ENCODE measurements around the gene ALDH1A1. TPM values are rescaled to one million over a fixed set of nuclear protein-coding genes. Genes with fewer than 3 reads are reported as not detected.
A peak's percentile ranks its signal among the peaks of the same experiment; 100 is the strongest.

ALDH1A1 gene
- polyA plus RNA-seq, 1 of the 3 experiments (the other 2 are of a cell fraction), result 0.03 TPM

DNA sequence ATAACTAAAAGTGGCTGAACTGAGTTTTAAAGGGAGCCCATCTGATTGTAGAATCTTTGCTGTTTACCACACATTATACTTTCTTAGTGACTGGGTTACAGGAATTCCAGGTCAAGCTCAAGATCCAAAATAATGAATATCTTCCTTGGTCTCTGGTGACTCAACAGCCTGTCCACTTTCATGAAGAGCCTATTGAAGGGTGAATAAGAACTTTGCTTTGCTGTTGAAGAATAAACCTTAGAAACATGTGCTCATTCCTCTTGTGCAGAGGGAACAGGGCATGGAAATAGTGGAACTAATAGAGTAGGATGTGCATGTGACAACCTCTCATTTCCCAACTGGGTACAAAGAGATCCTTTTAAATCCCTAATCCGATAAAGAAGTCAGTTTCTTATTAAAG lies 21.4 kb downstream of the ALDH1A1 start:
- Histone ChIP-seq H3K79me2 (ENCODE audit: insufficient read depth) (no peaks in the 10 kb centered on the region), H3K9ac (no peak overlapping the region), H4K20me1 (ENCODE audit: insufficient read depth) (no peaks in the 10 kb centered on the region), H3K9me2 (no peaks in the 10 kb centered on the region; the same call in 1 of the 2 replicates), H2AFZ (ENCODE audit: low read depth) (no peak overlapping the region), H3K9me3 (no peaks in the 10 kb centered on the region), H3K4me1 (ENCODE audit: control insufficient read depth in 1 of 2, insufficient read depth in 2 of 2, low read depth in 1 of 2, low read length in 1 of 2) (no peaks in the 10 kb centered on the region; a peak in 1 of 4 replicates), H3K4me2 (no peak overlapping the region), H3K27me3 (ENCODE audit: insufficient read depth) (no peaks in the 10 kb centered on the region), H3F3A (replicated peaks; ENCODE audit: insufficient read depth) (no peaks in the 10 kb centered on the region), H3K36me3 (replicated peaks in 1 of 2; ENCODE audit: control insufficient read depth in 1 of 2, insufficient read depth in 2 of 2, low read length in 1 of 2) (no peaks in the 10 kb centered on the region), H3K4me3 (ENCODE audit: low read depth in 2 of 2, low read length in 1 of 2) (no peak overlapping the region), H3K27ac (ENCODE audit: low read depth in 2 of 2, low read length in 1 of 2) (no peak overlapping the region)
- 4% methylated on average over 1 of the region's 1 CpG for WGBS (ENCODE audit: low lambda C conversion rate)
- ChIA-PET CTCF (interaction anchor here (0.6 to 0.7 kb wide), 2 partner anchors 47 to 60 kb away, joined by 3 read pairs; no protein-coding TSS in a partner anchor), POLR2A (no interaction called here)
- no peak for DNase-seq
- TF ChIP-seq SIN3A (IDR thresholded peaks at IDR 0.05; ENCODE audit: borderline replicate concordance, low read depth, low read length) (no peak), TCF12 (IDR thresholded peaks at IDR 0.05) (no peak), MXI1 (IDR thresholded peaks at IDR 0.05; ENCODE audit: low read depth, low read length) (no peak), RFX5 (IDR thresholded peaks at IDR 0.05; ENCODE audit: low read length) (no peak), EP300 (IDR thresholded peaks at IDR 0.05; ENCODE audit: borderline replicate concordance in 1 of 2, low read depth in 1 of 2, low read length in 1 of 2) (no peak)
- TF ChIP-seq, protein P1, sequence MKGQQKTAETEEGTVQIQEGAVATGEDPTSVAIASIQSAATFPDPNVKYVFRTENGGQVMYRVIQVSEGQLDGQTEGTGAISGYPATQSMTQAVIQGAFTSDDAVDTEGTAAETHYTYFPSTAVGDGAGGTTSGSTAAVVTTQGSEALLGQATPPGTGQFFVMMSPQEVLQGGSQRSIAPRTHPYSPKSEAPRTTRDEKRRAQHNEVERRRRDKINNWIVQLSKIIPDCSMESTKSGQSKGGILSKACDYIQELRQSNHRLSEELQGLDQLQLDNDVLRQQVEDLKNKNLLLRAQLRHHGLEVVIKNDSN (IDR thresholded peaks at IDR 0.05; ENCODE audit: borderline replicate concordance, low read depth), result no peak

DNA sequence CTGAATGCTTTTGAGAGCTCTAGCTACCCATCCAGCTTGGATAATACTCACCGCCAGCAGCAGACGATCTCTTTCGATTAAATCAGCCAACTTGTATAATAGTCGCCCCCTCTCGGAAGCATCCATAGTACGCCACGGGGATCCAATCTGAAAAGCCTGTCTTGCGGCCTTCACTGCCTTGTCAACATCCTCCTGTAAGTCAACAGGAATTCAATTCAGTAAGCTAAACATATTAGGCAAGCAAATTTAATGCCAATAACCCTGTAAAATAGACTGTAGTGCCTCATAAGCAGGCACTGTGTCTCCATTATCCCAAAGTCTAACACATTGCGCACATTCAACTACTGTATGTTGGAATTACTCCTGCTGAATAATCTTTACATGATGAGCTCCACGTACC lies 22.0 kb downstream of the ALDH1A1 start:
- Histone ChIP-seq H3K9me2 (no peaks in the 10 kb centered on the region; the same call in 1 of the 2 replicates), H3K4me2 (no peak overlapping the region), H4K20me1 (ENCODE audit: insufficient read depth) (no peaks in the 10 kb centered on the region), H3K27ac (ENCODE audit: low read depth in 2 of 2, low read length in 1 of 2) (no peak overlapping the region), H3K36me3 (replicated peaks in 1 of 2; ENCODE audit: control insufficient read depth in 1 of 2, insufficient read depth in 2 of 2, low read length in 1 of 2) (no peaks in the 10 kb centered on the region), H2AFZ (ENCODE audit: low read depth) (no peak overlapping the region), H3K9ac (no peak overlapping the region), H3K4me1 (ENCODE audit: control insufficient read depth in 1 of 2, insufficient read depth in 2 of 2, low read depth in 1 of 2, low read length in 1 of 2) (no peaks in the 10 kb centered on the region; a peak in 1 of 4 replicates), H3K79me2 (ENCODE audit: insufficient read depth) (no peaks in the 10 kb centered on the region), H3F3A (replicated peaks; ENCODE audit: insufficient read depth) (no peaks in the 10 kb centered on the region), H3K27me3 (ENCODE audit: insufficient read depth) (no peaks in the 10 kb centered on the region), H3K9me3 (no peaks in the 10 kb centered on the region), H3K4me3 (ENCODE audit: low read depth in 2 of 2, low read length in 1 of 2) (no peak overlapping the region)
- WGBS (ENCODE audit: low lambda C conversion rate), result 10% methylated on average over 10 of the region's 10 CpGs
- CTCF ChIA-PET, result interaction anchor here (0.6 to 0.7 kb wide), 2 partner anchors 48 to 60 kb away, joined by 3 read pairs; no protein-coding TSS in a partner anchor
- peak; percentile 13 for DNase-seq
- no peak for TF ChIP-seq EP300 (IDR thresholded peaks at IDR 0.05; ENCODE audit: borderline replicate concordance in 1 of 2, low read depth in 1 of 2, low read length in 1 of 2)
- no peak for TF ChIP-seq GATA2 (CRISPR knock-in tag; IDR thresholded peaks at IDR 0.05)
- 0 out of 2 replicates have a peak, but pooled peaks have one; percentile 3 for TF ChIP-seq SMC3 (IDR thresholded peaks at IDR 0.05; ENCODE audit: low read depth, low read length)
- TF ChIP-seq, protein P2, sequence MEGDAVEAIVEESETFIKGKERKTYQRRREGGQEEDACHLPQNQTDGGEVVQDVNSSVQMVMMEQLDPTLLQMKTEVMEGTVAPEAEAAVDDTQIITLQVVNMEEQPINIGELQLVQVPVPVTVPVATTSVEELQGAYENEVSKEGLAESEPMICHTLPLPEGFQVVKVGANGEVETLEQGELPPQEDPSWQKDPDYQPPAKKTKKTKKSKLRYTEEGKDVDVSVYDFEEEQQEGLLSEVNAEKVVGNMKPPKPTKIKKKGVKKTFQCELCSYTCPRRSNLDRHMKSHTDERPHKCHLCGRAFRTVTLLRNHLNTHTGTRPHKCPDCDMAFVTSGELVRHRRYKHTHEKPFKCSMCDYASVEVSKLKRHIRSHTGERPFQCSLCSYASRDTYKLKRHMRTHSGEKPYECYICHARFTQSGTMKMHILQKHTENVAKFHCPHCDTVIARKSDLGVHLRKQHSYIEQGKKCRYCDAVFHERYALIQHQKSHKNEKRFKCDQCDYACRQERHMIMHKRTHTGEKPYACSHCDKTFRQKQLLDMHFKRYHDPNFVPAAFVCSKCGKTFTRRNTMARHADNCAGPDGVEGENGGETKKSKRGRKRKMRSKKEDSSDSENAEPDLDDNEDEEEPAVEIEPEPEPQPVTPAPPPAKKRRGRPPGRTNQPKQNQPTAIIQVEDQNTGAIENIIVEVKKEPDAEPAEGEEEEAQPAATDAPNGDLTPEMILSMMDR (IDR thresholded peaks at IDR 0.05), result peak; percentile 41; the same call in 1 of the 2 replicates
- TF ChIP-seq NRF1 (IDR thresholded peaks at IDR 0.05; ENCODE audit: low read depth, low read length), result no peak
- TF ChIP-seq RAD21 (IDR thresholded peaks at IDR 0.05; ENCODE audit: low read length), result no peak
- TF ChIP-seq, protein P3, sequence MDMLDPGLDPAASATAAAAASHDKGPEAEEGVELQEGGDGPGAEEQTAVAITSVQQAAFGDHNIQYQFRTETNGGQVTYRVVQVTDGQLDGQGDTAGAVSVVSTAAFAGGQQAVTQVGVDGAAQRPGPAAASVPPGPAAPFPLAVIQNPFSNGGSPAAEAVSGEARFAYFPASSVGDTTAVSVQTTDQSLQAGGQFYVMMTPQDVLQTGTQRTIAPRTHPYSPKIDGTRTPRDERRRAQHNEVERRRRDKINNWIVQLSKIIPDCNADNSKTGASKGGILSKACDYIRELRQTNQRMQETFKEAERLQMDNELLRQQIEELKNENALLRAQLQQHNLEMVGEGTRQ (IDR thresholded peaks at IDR 0.05; ENCODE audit: borderline replicate concordance, low read depth, low read length), result no peak
- TF ChIP-seq TCF12 (IDR thresholded peaks at IDR 0.05), result no peak
- TF ChIP-seq, protein P4, sequence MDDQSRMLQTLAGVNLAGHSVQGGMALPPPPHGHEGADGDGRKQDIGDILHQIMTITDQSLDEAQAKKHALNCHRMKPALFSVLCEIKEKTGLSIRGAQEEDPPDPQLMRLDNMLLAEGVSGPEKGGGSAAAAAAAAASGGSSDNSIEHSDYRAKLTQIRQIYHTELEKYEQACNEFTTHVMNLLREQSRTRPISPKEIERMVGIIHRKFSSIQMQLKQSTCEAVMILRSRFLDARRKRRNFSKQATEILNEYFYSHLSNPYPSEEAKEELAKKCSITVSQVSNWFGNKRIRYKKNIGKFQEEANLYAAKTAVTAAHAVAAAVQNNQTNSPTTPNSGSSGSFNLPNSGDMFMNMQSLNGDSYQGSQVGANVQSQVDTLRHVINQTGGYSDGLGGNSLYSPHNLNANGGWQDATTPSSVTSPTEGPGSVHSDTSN (IDR thresholded peaks at IDR 0.05), result no peak
- no peak for TF ChIP-seq CHD2 (IDR thresholded peaks at IDR 0.05; ENCODE audit: low read length, partially characterized antibody)
- no peak for TF ChIP-seq NFIC (IDR thresholded peaks at IDR 0.05; ENCODE audit: borderline replicate concordance)
- TF ChIP-seq, protein P5, sequence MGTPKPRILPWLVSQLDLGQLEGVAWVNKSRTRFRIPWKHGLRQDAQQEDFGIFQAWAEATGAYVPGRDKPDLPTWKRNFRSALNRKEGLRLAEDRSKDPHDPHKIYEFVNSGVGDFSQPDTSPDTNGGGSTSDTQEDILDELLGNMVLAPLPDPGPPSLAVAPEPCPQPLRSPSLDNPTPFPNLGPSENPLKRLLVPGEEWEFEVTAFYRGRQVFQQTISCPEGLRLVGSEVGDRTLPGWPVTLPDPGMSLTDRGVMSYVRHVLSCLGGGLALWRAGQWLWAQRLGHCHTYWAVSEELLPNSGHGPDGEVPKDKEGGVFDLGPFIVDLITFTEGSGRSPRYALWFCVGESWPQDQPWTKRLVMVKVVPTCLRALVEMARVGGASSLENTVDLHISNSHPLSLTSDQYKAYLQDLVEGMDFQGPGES (IDR thresholded peaks at IDR 0.05; ENCODE audit: low read depth, low read length), result no peak
- TF ChIP-seq FOXJ3 (CRISPR knock-in tag; IDR thresholded peaks at IDR 0.05), result no peak
- no peak for TF ChIP-seq SIN3A (IDR thresholded peaks at IDR 0.05; ENCODE audit: borderline replicate concordance, low read depth, low read length)
- no peak for TF ChIP-seq FOXM1 (IDR thresholded peaks at IDR 0.05; ENCODE audit: low read depth)
- no peak for TF ChIP-seq GABPA (IDR thresholded peaks at IDR 0.05; ENCODE audit: low read depth)
- TF ChIP-seq MEF2A (IDR thresholded peaks at IDR 0.05; ENCODE audit: borderline replicate concordance, low read depth), result no peak
- POLR2A ChIA-PET, result no interaction called here
